Right lobe of liver (tissue), 4 donors: Measurements from ENCODE around the gene KLHL25.

Source experiments
- CTCF ChIP-seq, 4 donors: fragments of 200-600 bp in 3 of 4; fragments of 450-650 bp in 1 of 4; IDR thresholded peaks; one replicate each; pipeline versions ENCODE4 v1.5.1 to v1.8.0; 2016 to 2022; ENCODE audit warnings: antibody characterized with exemption in 4 of 4, mild to moderate bottlenecking in 2 of 4
- POLR2A ChIP-seq: fragments of 450-650 bp; IDR thresholded peaks from one replicate; pipeline ENCODE4 v1.6.1; 2017; ENCODE audit warnings: antibody characterized with exemption, mild to moderate bottlenecking
- donor health status: DM: no; HTN: no; CAD: no.
- donor health status: DM: no; HTN: no; CAD: no.
- donor health status: DM: no; HTN: yes; CAD: no.

DNA sequence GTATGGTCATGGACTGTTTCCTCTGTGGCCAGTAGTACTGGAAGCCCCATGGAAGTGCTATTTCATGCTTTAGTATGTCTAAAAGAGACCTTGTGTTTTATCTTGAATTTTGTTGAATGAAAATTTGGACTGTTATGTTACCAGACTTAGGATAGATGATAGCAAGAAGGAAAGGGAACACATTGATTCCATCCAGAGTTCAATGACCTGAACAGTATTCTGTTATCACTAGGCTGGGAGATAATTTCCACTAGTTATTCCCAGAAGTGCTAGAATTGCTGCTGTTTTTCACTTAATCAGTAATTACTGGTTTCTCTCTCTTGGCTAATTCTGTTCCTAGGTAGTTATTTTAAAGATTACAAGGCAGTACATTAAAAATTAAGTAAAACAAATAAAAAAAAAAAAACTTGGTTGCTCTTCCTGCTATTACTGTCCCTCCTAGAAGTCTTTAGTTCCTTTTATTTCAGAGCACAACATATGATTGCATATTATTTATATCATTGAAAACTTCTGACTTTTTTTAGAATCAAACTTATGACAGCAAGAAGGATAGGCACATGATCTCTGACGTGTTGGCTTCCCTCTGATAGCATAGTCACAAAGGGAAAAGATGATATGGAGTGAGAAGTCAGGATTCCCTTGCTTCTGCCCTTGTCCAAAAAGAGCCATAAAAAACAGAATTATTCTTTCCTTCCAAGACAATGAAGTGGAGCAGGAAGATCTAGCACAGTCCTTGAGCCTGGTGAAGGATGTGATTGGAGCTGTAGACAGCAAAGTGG lies 72.2 kb downstream of the KLHL25 start:
- TF ChIP-seq CTCF (IDR thresholded peaks at IDR 0.05), result no peak
- TF ChIP-seq POLR2A, result no peak
